K562 (cell line): ENCODE measurements around the gene MFSD11. TPM values are rescaled to one million over a fixed set of nuclear protein-coding genes. Genes with fewer than 3 reads are reported as not detected.

Source experiments
- CBFA2T3 ChIP-seq: fragments of 450-650 bp; IDR thresholded peaks from 2 replicates; pipeline ENCODE4 v1.6.1; 2017
- CTCF ChIP-seq, 3 experiments: IDR thresholded peaks in 2 of 3; conservative IDR thresholded peaks in 1 of 3; 2 replicates each; pipeline ENCODE4 v1.5.1; 2011 to 2012; ENCODE audit warnings: low read length in 3 of 3, mild to moderate bottlenecking in 3 of 3, control low read depth in 2 of 3, improper control_type of control experiment in 1 of 3, inconsistent platforms in 1 of 3, low read depth in 1 of 3, mixed read lengths in 1 of 3, moderate library complexity in 1 of 3; ENCODE audit not compliant: insufficient read depth in 2 of 3
- L3MBTL2 ChIP-seq: fragments of 450-650 bp; IDR thresholded peaks from 2 replicates; pipeline ENCODE4 v1.6.1; 2016; ENCODE audit warnings: mild to moderate bottlenecking, moderate library complexity
- VEZF1 ChIP-seq: fragments of 200-800 bp; sonication (Bioruptor generic); IDR thresholded peaks from 2 replicates; pipeline ENCODE4 v1.6.1; 2017; ENCODE audit warnings: missing genetic modification characterization, missing compliant biosample characterization
- ZBTB7A ChIP-seq: IDR thresholded peaks from 2 replicates; pipeline ENCODE4 v1.6.1; 2011; ENCODE audit warnings: low read depth, mild to moderate bottlenecking, low read length, moderate library complexity, borderline replicate concordance; ENCODE audit not compliant: control insufficient read depth
- ZFX ChIP-seq: sonication (generic); formaldehyde crosslinking; IDR thresholded peaks from 2 replicates; pipeline ENCODE4 v1.8.0; 2022; ENCODE audit warnings: mild to moderate bottlenecking, missing genetic modification reagents, moderate library complexity
- polyA plus RNA-seq, 8 experiments: library from polyadenylated mRNA; depleted of rRNA in 4 of 8; stranded (reverse) in 5 of 8; unstranded in 3 of 8; fragments of >200 nt; fragmentation: Nextera tagmentation in 2 of 8; fragmentation: Illumina TruSeq in 1 of 8; extraction: Ambion mirVana in 2 of 8; extraction: Trizol in 1 of 8; gene quantifications; 2 replicates each; pipeline versions ENCODE4 v1.2.1 to v1.2.3, GENCODE V29; 2011 to 2014; ENCODE audit warnings: inconsistent platforms in 1 of 8, missing spikeins in 1 of 8
- total RNA-seq, 7 experiments: library from RNA; depleted of rRNA in 6 of 7; stranded (reverse); fragments of >200 nt in 6 of 7; fragmentation: Illumina TruSeq in 2 of 7; extraction: Trizol in 2 of 7; gene quantifications; 2 replicates each; pipeline versions ENCODE4 v1.2.1 to v1.2.3, GENCODE V29; 2011 to 2021; ENCODE audit warnings: low replicate concordance in 1 of 7

MFSD11 gene
- total and polyA plus RNA-seq, 9 of the 15 experiments (the other 6 are each of a cell fraction or from before 2014, with no cell fraction given): 14.4 to 24.5 (median 19.9) TPM

- TF ChIP-seq VEZF1 (CRISPR knock-in tag) (peak; percentile 27; the same call in 1 of the 2 replicates), ZBTB7A (peak; percentile 90), L3MBTL2 (no peak), CTCF (IDR thresholded peaks at IDR 0.05 in 2 of 3, conservative IDR thresholded peaks at IDR 0.05 in 1 of 3; ENCODE audit: insufficient read depth in 2 of 3, low read depth in 1 of 3, low read length in 3 of 3) (peak; percentile 62 to 81 (median 64)), CBFA2T3 (0 out of 2 replicates have a peak, but pooled peaks have one; percentile 4), ZFX (CRISPR knock-in tag) (0 out of 2 replicates have a peak, but pooled peaks have one; percentile 8)
Measured at GRCh38 chr17:76707985-76708807, 29.7 kb upstream of the MFSD11 start (continued).
